ENCODE measurements around the gene FOLR1.

DNA sequence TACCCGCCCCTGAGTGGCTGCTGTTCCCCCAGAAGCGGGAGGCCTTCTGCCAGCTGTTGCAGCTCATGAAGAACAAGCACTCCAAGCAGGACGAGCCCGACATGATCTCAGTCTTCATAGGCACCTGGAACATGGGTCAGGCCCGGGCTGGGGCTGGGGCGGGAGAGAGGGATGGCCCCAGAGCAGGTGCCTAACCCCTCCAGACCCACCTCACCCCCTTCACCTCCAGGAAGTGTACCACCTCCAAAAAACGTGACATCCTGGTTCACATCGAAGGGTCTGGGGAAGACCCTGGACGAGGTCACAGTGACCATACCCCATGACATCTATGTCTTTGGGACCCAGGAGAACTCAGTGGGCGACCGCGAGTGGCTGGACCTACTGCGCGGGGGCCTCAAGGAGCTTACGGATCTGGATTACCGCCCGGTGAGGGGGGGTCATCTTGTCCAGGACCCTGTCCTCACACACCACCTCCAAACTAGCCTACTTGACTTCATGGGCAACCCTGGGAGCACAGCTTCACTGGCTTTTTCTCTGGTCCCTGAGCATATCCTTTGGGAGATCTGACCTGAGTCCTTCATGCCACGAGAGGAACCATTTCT lies 38.9 kb downstream of the FOLR1 start:
- TF ChIP-seq POLR2AphosphoS5 (IDR thresholded peaks at IDR 0.05; ENCODE audit: low read depth, low read length) (0 out of 2 replicates have a peak, but pooled peaks have one; percentile 33), TAF1 (IDR thresholded peaks at IDR 0.05; ENCODE audit: borderline replicate concordance, low read depth, low read length) (no peak)
